Body of pancreas (tissue), 4 donors: Measurements from ENCODE around the gene OSTF1.

Experiments
- CTCF ChIP-seq, 7 experiments: fragments of 450-650 bp in 4 of 7; fragments of 200-600 bp in 3 of 7; sonication (generic) in 3 of 7; IDR thresholded peaks; one replicate each; pipeline ENCODE4 v1.5.1; 2016 to 2019; ENCODE audit warnings: antibody characterized with exemption in 7 of 7
- POLR2A ChIP-seq, 3 donors: fragments of 450-650 bp; IDR thresholded peaks; one replicate each; pipeline ENCODE4 v1.6.1; 2016; ENCODE audit warnings: antibody characterized with exemption in 3 of 3, mild to moderate bottlenecking in 2 of 3

- no peak for TF ChIP-seq CTCF (IDR thresholded peaks at IDR 0.05)
- TF ChIP-seq POLR2A (IDR thresholded peaks at IDR 0.05): no peak
Observed at GRCh38 chr9:75167281-75167680, 79.0 kb downstream of the OSTF1 start.
